Esophagus squamous epithelium (tissue), 4 donors: ENCODE results near the gene SRSF5.

Source experiments
- CTCF ChIP-seq, 6 experiments: fragments of 450-650 bp in 4 of 6; fragments of 200-600 bp in 2 of 6; sonication (generic) in 2 of 6; IDR thresholded peaks; one replicate each; pipeline ENCODE4 v1.5.1; 2016 to 2019; ENCODE audit warnings: antibody characterized with exemption in 6 of 6, mild to moderate bottlenecking in 4 of 6, moderate library complexity in 4 of 6
- POLR2A ChIP-seq, 4 donors: fragments of 450-650 bp; IDR thresholded peaks; one replicate each; pipeline ENCODE4 v1.6.1; 2017; ENCODE audit warnings: antibody characterized with exemption in 4 of 4, mild to moderate bottlenecking in 4 of 4, moderate library complexity in 3 of 4

GRCh38 chr14:69784942-69785341 lies 18.0 kb downstream of the SRSF5 start:
- TF ChIP-seq CTCF (IDR thresholded peaks at IDR 0.05) (no peak), POLR2A (IDR thresholded peaks at IDR 0.05) (no peak)
